Esophagus muscularis mucosa (tissue), 4 donors: ENCODE results near the gene STIMATE. TPM values are rescaled to one million over a fixed set of nuclear protein-coding genes. Genes with fewer than 3 reads are reported as not detected.

Experiments used
- DNase-seq: peaks from one replicate; pipeline ENCODE4 v3.0.0-alpha.2; 2017; ENCODE audit errors: extremely low spot score
- H3K27ac ChIP-seq, 4 donors: fragments of 200-600 bp; sonication (generic); replicated peaks in 1 of 4; 1 replicate in 3 of 4; 2 replicates in 1 of 4; pipeline ENCODE4 v1.5.1; 2016 to 2019; ENCODE audit warnings: mild to moderate bottlenecking in 1 of 4
- H3K27me3 ChIP-seq, 4 donors: fragments of 200-600 bp; sonication (generic); one replicate each; pipeline versions ENCODE4 v1.5.1 to v1.6.0; 2016 to 2019
- H3K36me3 ChIP-seq, 4 donors: fragments of 200-600 bp; sonication (generic); one replicate each; pipeline ENCODE4 v1.5.1; 2016 to 2019
- H3K4me1 ChIP-seq, 4 donors: fragments of 200-600 bp; sonication (generic); one replicate each; pipeline ENCODE4 v1.5.1; 2016 to 2019
- H3K4me3 ChIP-seq, 4 donors: fragments of 200-600 bp; sonication (generic); 1 replicate in 2 of 4; 2 replicates in 2 of 4; pipeline ENCODE4 v1.5.1; 2016 to 2019; ENCODE audit warnings: mild to moderate bottlenecking in 4 of 4, moderate library complexity in 1 of 4
- H3K9me3 ChIP-seq, 4 donors: fragments of 200-600 bp; sonication (generic); 1 replicate in 3 of 4; 2 replicates in 1 of 4; pipeline ENCODE4 v1.5.1; 2016 to 2019
- CTCF ChIP-seq, 3 experiments: fragments of 200-600 bp in 2 of 3; fragments of 450-650 bp in 1 of 3; sonication (generic) in 2 of 3; IDR thresholded peaks; one replicate each; pipeline ENCODE4 v1.5.1; 2017 to 2019; ENCODE audit warnings: antibody characterized with exemption in 3 of 3, mild to moderate bottlenecking in 2 of 3, moderate library complexity in 1 of 3
- EP300 ChIP-seq: sonication (generic); formaldehyde crosslinking; IDR thresholded peaks from one replicate; pipeline ENCODE4 v1.6.1; 2017; ENCODE audit warnings: antibody characterized with exemption
- POLR2A ChIP-seq: fragments of 450-650 bp; IDR thresholded peaks from one replicate; pipeline ENCODE4 v1.6.1; 2017; ENCODE audit warnings: antibody characterized with exemption, moderate library complexity, mild to moderate bottlenecking, low read depth
- POLR2AphosphoS5 ChIP-seq, 2 donors: sonication (generic); formaldehyde crosslinking; IDR thresholded peaks; one replicate each; pipeline ENCODE4 v1.6.1; 2017; ENCODE audit warnings: antibody characterized with exemption in 2 of 2
- WGBS: methylation state at CpG from one replicate; pipeline ENCODE4 v1.1.5; 2018; 5-methylcytosine and 5-hydroxymethylcytosine counted together
- intact Hi-C: fragments of 100-400 bp; cut with DNase I; formaldehyde crosslinking; loops from one replicate; pipeline ENCODE4 v1.15.1; 2023
- total RNA-seq, 4 donors: library from RNA; depleted of rRNA; stranded (reverse); fragments of >200 nt; gene quantifications; one replicate each; pipeline versions ENCODE4 v1.1.0 to v1.2.1, GENCODE V29; 2016

Gene STIMATE
- total RNA-seq, 4 donors from 2014 or later, result 10.4 to 23.6 (median 14.7) TPM

DNA sequence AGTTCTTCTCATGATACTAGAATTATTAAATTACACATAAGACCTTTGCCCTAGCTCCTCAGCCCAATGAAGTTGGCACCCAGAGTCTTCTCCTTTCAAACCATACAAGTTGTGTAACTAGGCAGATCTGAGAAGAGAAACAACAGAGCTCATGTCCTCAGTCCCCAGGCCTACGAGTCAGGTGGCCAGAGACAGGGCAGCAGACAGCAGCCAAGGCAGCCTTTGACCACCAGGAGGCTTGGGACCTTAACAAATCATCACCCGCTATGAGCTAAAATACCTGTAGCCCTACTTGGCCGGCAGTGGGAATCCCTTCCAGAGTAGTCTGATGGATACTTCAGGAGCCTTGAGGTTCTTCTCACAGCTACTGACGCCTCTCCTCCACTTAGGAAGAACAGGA lies 18.3 kb downstream of the STIMATE start:
- Histone ChIP-seq H3K27me3 (no peaks in the 10 kb centered on the region), H3K4me3 (no peak overlapping the region), H3K9me3 (no peaks in the 10 kb centered on the region), H3K36me3 (peaks cover 0 to 10% (median 0%) of the 10 kb centered on the region in 4 donors), H3K27ac (no peak overlapping the region), H3K4me1 (peaks cover 3 to 23% (median 7%) of the 10 kb centered on the region in 4 donors)
- TF ChIP-seq CTCF (IDR thresholded peaks at IDR 0.05) (no peak), EP300 (no peak), POLR2AphosphoS5 (IDR thresholded peaks at IDR 0.05) (no peak), POLR2A (no peak)
- DNase-seq, result no peak
- WGBS, result 68% methylated on average over 4 of the region's 4 CpGs
- intact Hi-C loops, result no loop called here

DNA sequence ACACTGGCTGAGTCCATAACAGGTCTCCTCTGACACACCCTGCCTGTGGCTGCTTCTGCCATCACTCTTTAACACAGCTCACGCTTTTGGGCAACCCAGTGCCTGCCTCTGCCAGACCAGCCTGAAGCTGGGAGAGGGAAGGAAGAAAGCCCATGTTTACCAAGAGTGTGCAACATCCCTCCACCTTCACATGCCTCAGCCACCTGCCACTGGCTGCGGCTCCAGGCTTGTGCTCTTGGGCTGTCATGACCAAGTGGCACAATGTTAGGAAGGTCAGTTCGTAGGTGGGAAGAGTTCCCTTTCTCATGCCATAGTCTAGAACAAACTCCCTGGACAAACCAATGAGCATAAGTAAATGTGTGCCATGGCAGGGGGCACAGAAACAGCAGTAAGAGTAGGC lies 20.3 kb downstream of the STIMATE start:
- Histone ChIP-seq H3K9me3 (no peaks in the 10 kb centered on the region), H3K4me3 (no peak overlapping the region), H3K4me1 (peaks cover 3 to 23% (median 9%) of the 10 kb centered on the region in 4 donors), H3K27me3 (no peaks in the 10 kb centered on the region), H3K27ac (no peak overlapping the region), H3K36me3 (peaks cover 0 to 10% (median 0%) of the 10 kb centered on the region in 4 donors)
- WGBS, result 97% methylated on average over 3 of the region's 3 CpGs
- TF ChIP-seq EP300 (no peak), POLR2AphosphoS5 (IDR thresholded peaks at IDR 0.05) (no peak), CTCF (IDR thresholded peaks at IDR 0.05) (no peak), POLR2A (no peak)
- no peak for DNase-seq
- intact Hi-C loops, result no loop called here

DNA sequence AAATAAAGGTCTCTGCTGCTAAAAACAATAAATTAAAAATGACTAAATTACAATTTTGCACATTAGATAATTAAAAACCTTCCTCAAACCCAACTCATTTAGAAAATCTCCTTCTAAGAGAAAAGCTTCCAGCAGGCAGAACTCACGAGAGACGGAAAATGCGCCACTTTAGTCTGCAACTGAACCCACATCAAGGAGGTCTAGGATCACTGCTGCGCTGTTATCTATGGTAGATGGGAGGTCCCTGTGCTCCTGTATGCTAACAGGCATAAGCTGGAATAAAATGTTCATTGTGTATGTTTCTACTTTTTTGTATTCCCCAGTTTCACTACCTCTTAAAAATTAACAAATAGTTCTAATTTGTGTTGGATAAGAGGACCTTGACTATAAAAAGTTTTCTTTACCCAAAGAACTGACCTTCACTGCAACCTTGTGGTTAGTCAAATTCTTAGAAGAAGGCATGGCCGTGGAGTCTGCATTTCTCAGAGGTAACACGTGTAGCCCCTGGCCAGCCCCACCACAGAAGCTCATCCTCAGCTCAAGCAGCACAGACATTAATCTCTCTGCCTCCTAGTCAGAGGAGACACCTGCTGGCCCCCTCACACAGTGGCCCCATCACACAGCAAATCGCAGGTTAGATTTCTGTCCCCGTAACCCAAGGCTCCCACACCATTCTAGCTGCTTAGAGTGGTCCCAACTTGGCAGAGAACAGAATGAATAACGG lies 22.3 kb downstream of the STIMATE start:
- no peak overlapping the region for H3K27ac ChIP-seq
- no peak for DNase-seq
- no peaks in the 10 kb centered on the region for H3K27me3 ChIP-seq
- H3K4me3 ChIP-seq, result no peak overlapping the region
- WGBS, result 96% methylated on average over 9 of the region's 9 CpGs
- TF ChIP-seq EP300, result no peak
- no peak for TF ChIP-seq CTCF (IDR thresholded peaks at IDR 0.05)
- no peak for TF ChIP-seq POLR2AphosphoS5 (IDR thresholded peaks at IDR 0.05)
- no peak for TF ChIP-seq POLR2A
- H3K4me1 ChIP-seq, result peaks cover 3 to 15% (median 9%) of the 10 kb centered on the region in 4 donors
- H3K36me3 ChIP-seq, result peaks cover 0 to 5% (median 0%) of the 10 kb centered on the region in 4 donors
- intact Hi-C loops, result no loop called here
- no peaks in the 10 kb centered on the region for H3K9me3 ChIP-seq

DNA sequence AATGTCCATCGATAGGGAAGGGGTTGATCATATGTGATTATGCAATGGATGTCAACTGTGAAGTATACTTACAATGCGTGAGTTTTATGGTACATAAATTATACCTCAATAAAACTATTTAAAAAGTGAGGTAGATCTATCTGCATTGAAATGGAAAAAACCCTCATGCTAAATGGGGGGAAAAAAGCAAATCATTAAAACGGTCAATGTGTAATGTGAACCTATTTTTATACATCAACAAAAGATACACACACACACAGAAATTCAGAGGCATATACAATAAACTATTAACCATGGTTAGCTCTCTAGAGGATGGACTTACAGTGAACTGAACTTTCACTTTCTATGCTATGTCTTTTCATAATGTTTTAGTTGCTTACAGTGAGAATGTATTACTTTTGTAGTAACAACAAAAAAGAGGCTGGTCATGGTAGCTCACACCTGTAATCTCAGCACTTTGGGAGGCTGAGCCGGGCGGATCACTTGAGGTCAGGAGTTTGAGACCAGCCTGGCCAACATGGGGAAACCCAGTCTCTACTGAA lies 23.1 kb downstream of the STIMATE start:
- no peak overlapping the region for H3K4me3 ChIP-seq
- H3K4me1 ChIP-seq, result peaks cover 3 to 15% (median 9%) of the 10 kb centered on the region in 4 donors
- 80% methylated on average over 5 of the region's 5 CpGs for WGBS
- DNase-seq, result no peak
- H3K9me3 ChIP-seq, result no peaks in the 10 kb centered on the region
- no peak for TF ChIP-seq CTCF (IDR thresholded peaks at IDR 0.05)
- no peak for TF ChIP-seq EP300
- TF ChIP-seq POLR2A, result no peak
- no peak for TF ChIP-seq POLR2AphosphoS5 (IDR thresholded peaks at IDR 0.05)
- H3K27ac ChIP-seq, result no peak overlapping the region
- no peaks in the 10 kb centered on the region for H3K36me3 ChIP-seq
- intact Hi-C loops, result no loop called here
- no peaks in the 10 kb centered on the region for H3K27me3 ChIP-seq
